ENCODE results near the gene AGR3.
"Not testable (repeated sequence)": the region's sequence is repeated elsewhere in the genome, so short reads cannot be mapped to it uniquely, and the experiment has no call there.

The AGR3 gene

GRCh38 chr7:16891338-16891737, 9.6 kb upstream of the AGR3 start:
- DNase-seq (ENCODE audit: low read depth): no peak

GRCh38 chr7:16889851-16890415, 8.2 kb upstream of the AGR3 start:
- no peak for DNase-seq (ENCODE audit: low read depth)

GRCh38 chr7:16889305-16889704, 7.5 kb upstream of the AGR3 start:
- DNase-seq (ENCODE audit: low read depth): no peak

- no peak for DNase-seq (ENCODE audit: low read depth)
These were observed 2.1 kb upstream of the AGR3 start for GRCh38 chr7:16883918-16884317.

GRCh38 chr7:16880554-16880953, 1.2 kb downstream of the AGR3 start:
- no peak for DNase-seq (ENCODE audit: low read depth)

- no peak for DNase-seq (ENCODE audit: low read depth)
These were observed 2.6 kb downstream of the AGR3 start for GRCh38 chr7:16879181-16879580.

GRCh38 chr7:16875861-16876260, 5.9 kb downstream of the AGR3 start:
- no peak for DNase-seq (ENCODE audit: low read depth)

- DNase-seq (ENCODE audit: low read depth): no peak
These were observed 7.7 kb downstream of the AGR3 start for GRCh38 chr7:16874066-16874465.

- DNase-seq (ENCODE audit: low read depth): no peak
These were observed 14.5 kb downstream of the AGR3 start for GRCh38 chr7:16867328-16867727.

GRCh38 chr7:16853189-16853588, 28.6 kb downstream of the AGR3 start:
- not testable (repeated sequence) for DNase-seq (ENCODE audit: low read depth)

- peak; percentile 21 for DNase-seq (ENCODE audit: low read depth)
These were observed 30.0 kb downstream of the AGR3 start for GRCh38 chr7:16851829-16852228.

GRCh38 chr7:16850614-16851466, 30.9 kb downstream of the AGR3 start:
- DNase-seq (ENCODE audit: low read depth): no peak

GRCh38 chr7:16849296-16850148, 32.3 kb downstream of the AGR3 start:
- no peak for DNase-seq (ENCODE audit: low read depth)

GRCh38 chr7:16847381-16847860, 34.4 kb downstream of the AGR3 start:
- no peak for DNase-seq (ENCODE audit: low read depth)

- DNase-seq (ENCODE audit: low read depth): no peak
These were observed 35.1 kb downstream of the AGR3 start for GRCh38 chr7:16846601-16847165.

GRCh38 chr7:16845746-16846145, 36.0 kb downstream of the AGR3 start:
- DNase-seq (ENCODE audit: low read depth): no peak

GRCh38 chr7:16841681-16842080, 40.1 kb downstream of the AGR3 start:
- DNase-seq (ENCODE audit: low read depth): no peak

- no peak for DNase-seq (ENCODE audit: low read depth)
These were observed 41.7 kb downstream of the AGR3 start for GRCh38 chr7:16840094-16840493.

GRCh38 chr7:16839646-16840045, 42.1 kb downstream of the AGR3 start:
- DNase-seq (ENCODE audit: low read depth): no peak

- DNase-seq (ENCODE audit: low read depth): no peak
These were observed 42.9 kb downstream of the AGR3 start for GRCh38 chr7:16838891-16839290.

- no peak for DNase-seq (ENCODE audit: low read depth)
These were observed 43.4 kb downstream of the AGR3 start for GRCh38 chr7:16838386-16838785.

GRCh38 chr7:16836481-16836880, 45.3 kb downstream of the AGR3 start:
- DNase-seq (ENCODE audit: low read depth): no peak
